RWPE1 (cell line): Measurements from ENCODE around the gene PSTPIP1.

ENCODE experiments used
- CTCF ChIA-PET: fragments of 350-600 bp; sonication (Branson Sonifier 250); formaldehyde crosslinking; extraction: SDS; loops from one replicate; lab custom pipeline; 2021; lab: Yijun Ruan, JAX
- POLR2A ChIA-PET: fragments of 400-600 bp; formaldehyde crosslinking; extraction: SDS; loops from one replicate; lab custom pipeline; 2020; ENCODE audit warnings: antibody characterized with exemption; ENCODE audit not compliant: low non-redundant PET; lab: Yijun Ruan, JAX
- DNase-seq: peaks from one replicate; pipeline ENCODE4 v3.0.0; 2012; ENCODE audit warnings: low spot score
- H3K27ac ChIP-seq: fragments of 450-650 bp; 2 replicates; pipeline ENCODE4 v1.5.1; 2017
- CTCF ChIP-seq: fragments of 450-650 bp; conservative IDR thresholded peaks from 2 replicates; pipeline ENCODE4 v1.5.1; 2017; ENCODE audit warnings: low read depth, mild to moderate bottlenecking

Gene PSTPIP1

DNA sequence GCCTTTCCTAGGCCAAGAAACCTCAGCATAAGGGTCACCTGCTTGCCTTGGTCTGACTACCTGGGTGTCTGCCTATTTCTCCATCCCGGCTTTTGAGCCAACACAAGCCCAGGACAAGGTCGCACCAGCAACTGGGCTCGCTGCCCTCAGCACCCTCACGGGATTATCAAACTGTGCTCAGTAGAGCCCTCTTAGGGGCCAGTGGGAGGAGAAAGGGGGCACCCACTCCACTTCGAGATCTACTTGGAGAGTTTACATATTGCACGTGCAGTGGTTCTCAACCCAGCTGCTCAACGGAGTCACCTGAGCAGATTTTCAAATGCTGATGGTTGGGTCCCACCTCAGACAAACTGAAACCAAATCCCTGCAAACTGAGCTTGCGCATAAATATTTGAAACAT is 44.9 kb downstream of the PSTPIP1 start:
- DNase-seq = no peak
- peak overlapping the region; percentile 57 for H3K27ac ChIP-seq
- ChIA-PET CTCF (no interaction called here), POLR2A (no interaction called here)
- TF ChIP-seq CTCF = no peak

DNA sequence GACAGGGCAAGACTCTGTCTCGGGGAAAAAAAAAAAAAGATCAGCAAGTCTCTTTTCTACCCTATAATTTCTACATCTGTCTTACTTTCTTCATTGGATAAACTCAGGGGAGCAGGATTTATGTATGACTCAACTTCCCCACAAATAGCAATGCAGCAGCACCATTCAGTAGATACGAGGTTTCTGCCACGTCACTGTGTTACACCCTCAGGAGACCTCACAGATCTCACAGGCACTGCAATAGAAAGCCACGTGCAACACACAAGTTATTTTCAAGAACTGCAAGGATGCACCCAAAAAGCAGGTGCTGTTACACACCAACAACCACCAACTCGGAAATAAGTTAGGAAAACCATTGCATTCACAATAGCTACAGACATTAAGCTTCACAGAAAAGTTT is 45.7 kb downstream of the PSTPIP1 start:
- no peak overlapping the region for H3K27ac ChIP-seq
- no peak for DNase-seq
- no peak for TF ChIP-seq CTCF
- ChIA-PET CTCF (interaction anchor here (0.6 kb wide), 1 partner anchor 28 kb away, joined by 3 read pairs; no protein-coding TSS in a partner anchor), POLR2A (no interaction called here)

GRCh38 chr15:77042245-77042919 is 47.5 kb downstream of the PSTPIP1 start:
- POLR2A ChIA-PET = no interaction called here
- no peak overlapping the region for H3K27ac ChIP-seq
- no peak for DNase-seq
- no peak for TF ChIP-seq CTCF
- CTCF ChIA-PET = no interaction called here

- no peak for TF ChIP-seq CTCF
- H3K27ac ChIP-seq = peak overlapping the region; percentile 74; the same call in 1 of the 2 replicates
- DNase-seq = no peak
- POLR2A ChIA-PET = no interaction called here
- CTCF ChIA-PET = no interaction called here
These were observed 48.3 kb downstream of the PSTPIP1 start for GRCh38 chr15:77042955-77043920.

GRCh38 chr15:77044228-77045042 is 49.5 kb downstream of the PSTPIP1 start:
- no peak for DNase-seq
- TF ChIP-seq CTCF = no peak
- ChIA-PET CTCF (no interaction called here), POLR2A (no interaction called here)
- H3K27ac ChIP-seq = peak overlapping the region; percentile 74

DNA sequence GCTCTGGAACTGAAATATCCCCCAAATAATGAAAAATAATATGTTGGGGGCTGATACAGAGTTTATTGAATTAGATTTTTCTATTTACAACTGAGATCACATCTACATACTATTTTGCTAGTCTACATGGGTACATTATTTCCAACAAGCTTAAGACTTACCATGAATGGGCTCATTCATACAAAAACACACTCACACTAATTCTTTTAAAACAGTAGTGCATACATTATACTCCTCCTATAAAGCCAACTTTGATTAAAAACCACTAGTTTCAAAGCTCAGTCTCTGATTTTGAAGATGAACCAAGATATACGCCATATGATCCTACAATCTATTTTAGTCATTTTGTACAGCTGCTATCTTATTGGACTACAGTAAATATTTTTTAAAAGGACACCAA is 51.1 kb downstream of the PSTPIP1 start:
- POLR2A ChIA-PET = no interaction called here
- H3K27ac ChIP-seq = no peak overlapping the region
- CTCF ChIA-PET = interaction anchor here (1.5 kb wide), 1 partner anchor 23 kb away, joined by 4 read pairs; no protein-coding TSS in a partner anchor
- no peak for DNase-seq
- TF ChIP-seq CTCF = no peak
